ENCODE measurements around the gene ID2. TPM values are rescaled to one million over a fixed set of nuclear protein-coding genes. Genes with fewer than 3 reads are reported as not detected.

Gene ID2
- total RNA-seq, 1 experiment from 2014 or later = 112 TPM

DNA sequence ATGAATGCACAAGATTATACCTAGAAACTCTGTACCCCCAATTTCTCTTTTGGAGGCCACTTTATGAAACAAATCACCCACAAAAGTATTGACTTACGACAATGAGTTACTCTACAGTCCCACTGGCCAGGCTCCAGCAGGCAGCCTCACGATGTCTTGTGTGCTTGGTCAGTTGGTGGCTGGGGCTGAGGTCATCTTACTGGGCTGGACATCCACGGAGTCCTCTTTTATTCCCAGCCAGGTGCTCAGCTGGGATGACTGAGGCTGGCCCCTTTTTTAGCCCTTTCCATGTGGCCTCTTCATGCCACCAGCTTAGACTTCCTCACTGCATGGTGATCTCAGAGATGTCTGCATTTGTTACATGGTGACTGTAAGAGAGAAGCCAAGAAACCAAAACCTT, 8.9 kb upstream of the ID2 start:
- H3K27ac ChIP-seq (ENCODE audit: low read depth, low read length) = no peak overlapping the region

GRCh38 chr2:8673381-8673780, 8.5 kb upstream of the ID2 start:
- ChIA-PET CTCF (no interaction called here), RAD21 (ENCODE audit: low non-redundant PET in 1 of 2, low total read pairs in 2 of 2, uncharacterized antibody in 2 of 2, unreplicated experiment in 2 of 2) (no interaction called here)
- no TSS peak for BruUV-seq (replicated peaks)
- TF ChIP-seq EGR1 (IDR thresholded peaks at IDR 0.05; ENCODE audit: low read depth) (no peak), POLR2A (IDR thresholded peaks at IDR 0.05; ENCODE audit: borderline replicate concordance, extremely low read depth, insufficient read depth, insufficient read length) (no peak), FOSL1 (IDR thresholded peaks at IDR 0.05; ENCODE audit: low read depth) (no peak), CEBPB (IDR thresholded peaks at IDR 0.05; ENCODE audit: low read depth) (no peak), CTCF (IDR thresholded peaks at IDR 0.05 in 2 of 3, conservative IDR thresholded peaks at IDR 0.05 in 1 of 3; ENCODE audit: borderline replicate concordance in 1 of 3, insufficient read depth in 1 of 3, low read depth in 2 of 3, low read length in 2 of 3) (no peak), SIN3A (IDR thresholded peaks at IDR 0.05; ENCODE audit: low read depth) (no peak), EZH2phosphoT487 (IDR thresholded peaks at IDR 0.05; ENCODE audit: borderline replicate concordance) (no peak), ATF3 (IDR thresholded peaks at IDR 0.05) (no peak), ZFX (IDR thresholded peaks at IDR 0.05) (no peak), JUND (IDR thresholded peaks at IDR 0.05) (no peak), SP1 (IDR thresholded peaks at IDR 0.05; ENCODE audit: low read depth) (no peak), REST (IDR thresholded peaks at IDR 0.05; ENCODE audit: low read depth) (no peak), POLR2AphosphoS5 (IDR thresholded peaks at IDR 0.05; ENCODE audit: low read depth, low read length) (no peak)

More for the DNA sequence above, 8.9 kb upstream of the ID2 start:
- H2AFZ ChIP-seq (ENCODE audit: low read depth, low read length, poor library complexity, severe bottlenecking) = no peak overlapping the region
- TF ChIP-seq SIN3A (IDR thresholded peaks at IDR 0.05; ENCODE audit: low read depth) = no peak
- no peak for TF ChIP-seq EZH2phosphoT487 (IDR thresholded peaks at IDR 0.05; ENCODE audit: borderline replicate concordance)
- no peak for TF ChIP-seq POLR2A (IDR thresholded peaks at IDR 0.05; ENCODE audit: borderline replicate concordance, extremely low read depth, insufficient read depth, insufficient read length)
- ChIA-PET RAD21 (ENCODE audit: low non-redundant PET in 1 of 2, low total read pairs in 2 of 2, uncharacterized antibody in 2 of 2, unreplicated experiment in 2 of 2) (no interaction called here), CTCF (no interaction called here), POLR2A (no interaction called here)
- H3K9me3 ChIP-seq (ENCODE audit: control insufficient read depth in 1 of 2, insufficient read depth in 1 of 2, low read depth in 1 of 2, low read length in 2 of 2) = 0 out of 4 replicates have a peak, but pooled peaks cover 0 to 2% of the 10 kb centered on the region in 2 experiments
- DNase-seq (ENCODE audit: low read depth, low spot score) = no peak
- H3K36me3 ChIP-seq (ENCODE audit: control insufficient read depth in 1 of 2, insufficient read depth in 2 of 2, low read length in 2 of 2) = no peaks in the 10 kb centered on the region
- no TSS peak for BruUV-seq (replicated peaks)
- ATAC-seq = no peak
- no peaks in the 10 kb centered on the region for H4K20me1 ChIP-seq (ENCODE audit: insufficient read depth)
- H3K79me2 ChIP-seq (ENCODE audit: insufficient read depth, low read length) = no peaks in the 10 kb centered on the region
- no peaks in the 10 kb centered on the region for H3K27me3 ChIP-seq (ENCODE audit: insufficient read depth, low read length)
- H3K9ac ChIP-seq (ENCODE audit: low read length) = no peak overlapping the region
- intact Hi-C loops (cut with micrococcal nuclease) = no loop called here
- H3K4me2 ChIP-seq (ENCODE audit: low read length) = no peak overlapping the region
- H3K4me3 ChIP-seq (replicated peaks in 1 of 2; ENCODE audit: low read depth in 1 of 2, low read length in 2 of 2) = no peak overlapping the region
- peaks cover 13 to 17% of the 10 kb centered on the region in 2 experiments for H3K4me1 ChIP-seq (ENCODE audit: control insufficient read depth in 1 of 2, insufficient read depth in 2 of 2, low read length in 2 of 2)
- no peaks in the 10 kb centered on the region for H3K9me2 ChIP-seq (ENCODE audit: insufficient read depth)

More at GRCh38 chr2:8673381-8673780, 8.5 kb upstream of the ID2 start:
- Histone ChIP-seq H2AFZ (ENCODE audit: low read depth, low read length, poor library complexity, severe bottlenecking) (no peak overlapping the region), H3K9me2 (ENCODE audit: insufficient read depth) (no peaks in the 10 kb centered on the region), H3K4me2 (ENCODE audit: low read length) (no peak overlapping the region), H3K4me3 (replicated peaks in 1 of 2; ENCODE audit: low read depth in 1 of 2, low read length in 2 of 2) (no peak overlapping the region), H3K9ac (ENCODE audit: low read length) (no peak overlapping the region), H3K27ac (ENCODE audit: low read depth, low read length) (no peak overlapping the region), H4K20me1 (ENCODE audit: insufficient read depth) (no peaks in the 10 kb centered on the region), H3K36me3 (ENCODE audit: control insufficient read depth in 1 of 2, insufficient read depth in 2 of 2, low read length in 2 of 2) (no peaks in the 10 kb centered on the region), H3K27me3 (ENCODE audit: insufficient read depth, low read length) (no peaks in the 10 kb centered on the region), H3K9me3 (ENCODE audit: control insufficient read depth in 1 of 2, insufficient read depth in 1 of 2, low read depth in 1 of 2, low read length in 2 of 2) (no peaks in the 10 kb centered on the region), H3K4me1 (ENCODE audit: control insufficient read depth in 1 of 2, insufficient read depth in 2 of 2, low read length in 2 of 2) (peaks cover 17 to 18% of the 10 kb centered on the region in 2 experiments), H3K79me2 (ENCODE audit: insufficient read depth, low read length) (no peaks in the 10 kb centered on the region)
- DNase-seq (ENCODE audit: low read depth, low spot score) (no peak), ATAC-seq (no peak)
- intact Hi-C loops (cut with micrococcal nuclease) = no loop called here
- POLR2A ChIA-PET = no interaction called here
